A673 (cell line): ENCODE data around the gene TSC22D3. TPM values are rescaled to one million over a fixed set of nuclear protein-coding genes. Genes with fewer than 3 reads are reported as not detected.

Source experiments
- BruUV-seq: library from RNA; stranded (reverse); fragments of 400-500 nt; replicated peaks from 2 replicates; lab custom pipeline; 2021; lab: Mats Ljungman, UMichigan
- CTCF ChIA-PET: fragments of 300-600 bp; sonication (Branson Sonifier 250); formaldehyde crosslinking; loops from one replicate; lab custom pipeline; 2022; ENCODE audit warnings: antibody characterized with exemption; lab: Charles Lee
- POLR2A ChIA-PET: fragments of 300-600 bp; sonication (Branson Sonifier 250); formaldehyde crosslinking; loops from one replicate; lab custom pipeline; 2022; ENCODE audit warnings: antibody characterized with exemption; ENCODE audit not compliant: low non-redundant PET; lab: Charles Lee
- DNase-seq: peaks from one replicate; pipeline ENCODE4 v3.0.0-alpha.2; 2015; ENCODE audit warnings: low spot score
- H3K27ac ChIP-seq: fragments of 200-600 bp; sonication (generic); 2 replicates; pipeline ENCODE4 v1.5.1; 2016; ENCODE audit warnings: mixed run types, low read depth, mild to moderate bottlenecking, mixed read lengths, antibody characterized with exemption, low read length; ENCODE audit not compliant: poor library complexity, severe bottlenecking
- H3K27me3 ChIP-seq: fragments of 200-600 bp; sonication (generic); replicated peaks from 2 replicates; pipeline ENCODE4 v1.6.1; 2017; ENCODE audit warnings: mixed run types, low read depth, mild to moderate bottlenecking, mixed read lengths, antibody characterized with exemption, low read length; ENCODE audit not compliant: insufficient read depth, poor library complexity
- H3K36me3 ChIP-seq: fragments of 200-600 bp; sonication (generic); 2 replicates; pipeline ENCODE4 v1.6.1; 2016; ENCODE audit warnings: mixed run types, mild to moderate bottlenecking, mixed read lengths, antibody characterized with exemption, low read length; ENCODE audit not compliant: insufficient read depth, poor library complexity, severe bottlenecking
- H3K4me1 ChIP-seq: fragments of 200-600 bp; sonication (generic); 2 replicates; pipeline ENCODE4 v1.6.1; 2017; ENCODE audit warnings: mixed run types, mild to moderate bottlenecking, mixed read lengths, antibody characterized with exemption, low read length; ENCODE audit not compliant: insufficient read depth, poor library complexity, severe bottlenecking
- H3K4me3 ChIP-seq: fragments of 200-600 bp; sonication (generic); 2 replicates; pipeline ENCODE4 v1.5.1; 2016; ENCODE audit warnings: low read depth, mixed run types, mild to moderate bottlenecking, mixed read lengths, low read length; ENCODE audit not compliant: poor library complexity, severe bottlenecking
- H3K9me3 ChIP-seq: fragments of 200-600 bp; sonication (generic); 2 replicates; pipeline ENCODE4 v1.6.1; 2016; ENCODE audit warnings: mixed run types, low read depth, mild to moderate bottlenecking, mixed read lengths, antibody characterized with exemption, low read length; ENCODE audit not compliant: poor library complexity, severe bottlenecking
- EZH2 ChIP-seq: fragments of 200-600 bp; sonication (generic); IDR thresholded peaks from 2 replicates; pipeline ENCODE4 v1.6.1; 2017; ENCODE audit warnings: borderline replicate concordance, low read depth, mild to moderate bottlenecking, mixed read lengths, antibody characterized with exemption, low read length; ENCODE audit not compliant: poor library complexity, severe bottlenecking
- intact Hi-C: fragments of 100-400 bp; cut with micrococcal nuclease; formaldehyde crosslinking; loops from one replicate; pipeline ENCODE4 v1.10.0; 2022; ENCODE audit not compliant: unreplicated experiment
- total RNA-seq: library from RNA; stranded (reverse); gene quantifications from 2 replicates; pipeline ENCODE4 v1.2.3, GENCODE V29; 2021
- TF ChIP-seq, protein P1 (sequence below): fragments of 300-800, 200-600 bp; sonication (generic); conservative IDR thresholded peaks from 2 replicates; pipeline ENCODE4 v1.5.1; 2017; ENCODE audit warnings: low read depth, mild to moderate bottlenecking, antibody characterized with exemption, low read length, moderate library complexity, mixed read lengths

The TSC22D3 gene
- total RNA-seq, 1 experiment from 2014 or later, result 10.6 TPM

DNA sequence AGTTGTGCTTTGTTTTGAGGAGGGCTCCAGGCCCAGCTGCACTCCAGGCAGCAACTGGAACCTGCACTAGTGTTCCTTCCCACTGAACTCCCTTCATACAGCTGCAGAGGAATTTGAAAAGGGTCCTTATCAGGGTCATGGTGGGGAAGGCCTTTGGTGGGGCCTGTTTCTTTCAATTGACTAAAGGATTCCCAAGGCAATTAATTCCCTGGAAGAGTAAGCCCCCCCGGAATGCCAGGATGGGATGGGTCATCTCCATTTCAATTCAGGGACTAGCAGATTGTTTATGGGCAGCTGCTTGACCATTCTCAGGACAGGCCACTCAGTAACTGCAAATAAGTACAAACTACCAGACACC lies 45.3 kb downstream of the TSC22D3 start:
- no peaks in the 10 kb centered on the region for H3K9me3 ChIP-seq
- BruUV-seq, result no TSS peak
- intact Hi-C loops, result no loop called here
- no peaks in the 10 kb centered on the region for H3K27me3 ChIP-seq
- no peak for DNase-seq
- ChIA-PET POLR2A (no interaction called here), CTCF (no interaction called here)
- TF ChIP-seq EZH2, result no peak
- TF ChIP-seq, protein P1, sequence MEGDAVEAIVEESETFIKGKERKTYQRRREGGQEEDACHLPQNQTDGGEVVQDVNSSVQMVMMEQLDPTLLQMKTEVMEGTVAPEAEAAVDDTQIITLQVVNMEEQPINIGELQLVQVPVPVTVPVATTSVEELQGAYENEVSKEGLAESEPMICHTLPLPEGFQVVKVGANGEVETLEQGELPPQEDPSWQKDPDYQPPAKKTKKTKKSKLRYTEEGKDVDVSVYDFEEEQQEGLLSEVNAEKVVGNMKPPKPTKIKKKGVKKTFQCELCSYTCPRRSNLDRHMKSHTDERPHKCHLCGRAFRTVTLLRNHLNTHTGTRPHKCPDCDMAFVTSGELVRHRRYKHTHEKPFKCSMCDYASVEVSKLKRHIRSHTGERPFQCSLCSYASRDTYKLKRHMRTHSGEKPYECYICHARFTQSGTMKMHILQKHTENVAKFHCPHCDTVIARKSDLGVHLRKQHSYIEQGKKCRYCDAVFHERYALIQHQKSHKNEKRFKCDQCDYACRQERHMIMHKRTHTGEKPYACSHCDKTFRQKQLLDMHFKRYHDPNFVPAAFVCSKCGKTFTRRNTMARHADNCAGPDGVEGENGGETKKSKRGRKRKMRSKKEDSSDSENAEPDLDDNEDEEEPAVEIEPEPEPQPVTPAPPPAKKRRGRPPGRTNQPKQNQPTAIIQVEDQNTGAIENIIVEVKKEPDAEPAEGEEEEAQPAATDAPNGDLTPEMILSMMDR, result no peak
- no peak overlapping the region for H3K27ac ChIP-seq
- no peaks in the 10 kb centered on the region for H3K36me3 ChIP-seq
- H3K4me3 ChIP-seq, result no peak overlapping the region
- peaks cover 3% of the 10 kb centered on the region for H3K4me1 ChIP-seq

DNA sequence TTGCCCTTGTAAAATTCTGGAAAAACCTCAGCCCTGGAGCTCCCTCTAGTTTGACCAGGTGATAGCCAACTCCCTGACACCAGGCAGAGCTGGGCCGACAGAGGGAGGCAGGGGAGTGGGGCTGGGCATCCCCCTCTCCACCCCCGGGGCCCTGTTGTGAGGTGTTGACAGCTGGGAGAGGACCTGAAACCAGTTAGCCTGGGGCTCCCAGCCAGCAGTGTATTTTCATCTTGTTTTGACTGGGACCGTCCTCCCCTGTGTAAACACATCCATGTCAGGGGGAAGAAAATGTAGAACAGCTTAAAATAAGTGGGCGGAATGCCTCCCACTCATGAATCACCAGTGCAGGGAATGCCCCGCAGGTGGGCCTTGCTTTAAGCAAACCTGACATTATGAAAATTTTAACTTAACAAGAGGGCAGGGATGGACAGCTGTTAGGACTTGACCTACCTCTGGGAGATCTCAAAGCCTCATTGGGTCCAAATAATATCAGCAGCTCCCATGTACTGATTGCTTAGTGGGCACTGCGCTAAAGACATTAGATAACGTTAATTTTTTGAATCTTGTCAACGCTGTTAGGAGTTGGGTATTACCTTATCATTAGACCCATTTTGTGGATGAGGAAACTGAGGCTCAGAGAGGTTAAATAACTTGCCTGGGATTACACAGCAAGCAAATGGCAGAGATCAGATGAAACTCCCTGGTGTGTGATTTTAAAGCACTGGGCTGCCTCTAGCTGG lies 45.9 kb downstream of the TSC22D3 start:
- H3K4me1 ChIP-seq, result peaks cover 3% of the 10 kb centered on the region
- H3K27me3 ChIP-seq, result no peaks in the 10 kb centered on the region
- ChIA-PET POLR2A (no interaction called here), CTCF (no interaction called here)
- BruUV-seq, result no TSS peak
- no peak overlapping the region for H3K27ac ChIP-seq
- no peaks in the 10 kb centered on the region for H3K36me3 ChIP-seq
- intact Hi-C loops, result no loop called here
- no peak overlapping the region for H3K4me3 ChIP-seq
- no peaks in the 10 kb centered on the region for H3K9me3 ChIP-seq
- TF ChIP-seq EZH2, result no peak
- TF ChIP-seq, protein P1, result no peak
- no peak for DNase-seq

DNA sequence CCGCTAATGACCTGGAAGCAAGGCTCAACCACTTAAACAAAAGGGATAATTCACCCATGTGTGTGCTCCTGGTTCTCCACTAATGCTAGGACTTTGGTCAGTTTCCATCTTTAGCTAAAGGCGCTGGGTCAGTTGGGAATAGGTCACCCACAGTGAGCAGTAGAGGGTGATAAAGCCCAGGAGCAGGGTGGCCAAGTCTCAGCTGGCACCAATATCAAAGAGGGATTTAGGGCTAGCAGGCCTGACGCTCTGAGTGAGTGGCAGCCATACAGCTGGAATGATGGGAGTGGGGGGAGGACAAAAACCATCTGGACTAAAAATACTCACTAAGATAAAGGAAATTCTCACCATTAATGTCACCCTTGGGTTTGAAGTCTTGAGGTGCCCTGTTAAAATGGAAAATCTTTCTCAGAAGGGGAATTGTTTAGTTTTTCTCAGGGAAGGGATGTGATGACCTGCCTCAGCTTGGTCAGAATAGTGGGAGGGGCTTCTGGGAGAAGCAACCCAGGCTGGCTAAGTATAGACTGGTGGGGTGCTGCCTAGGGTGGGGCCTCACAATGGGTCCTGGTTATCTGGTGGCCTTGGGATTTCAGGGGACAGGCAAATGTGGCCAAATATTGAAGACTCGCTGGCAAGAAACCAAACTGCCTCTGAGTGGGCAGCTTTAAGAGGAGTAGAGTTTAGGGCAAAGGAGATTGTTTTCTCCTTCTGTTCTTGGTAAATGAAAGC lies 47.1 kb downstream of the TSC22D3 start:
- no peak overlapping the region for H3K27ac ChIP-seq
- H3K4me3 ChIP-seq, result no peak overlapping the region
- BruUV-seq, result no TSS peak
- no peaks in the 10 kb centered on the region for H3K9me3 ChIP-seq
- no peaks in the 10 kb centered on the region for H3K4me1 ChIP-seq
- intact Hi-C loops, result no loop called here
- CTCF ChIA-PET, result no interaction called here
- no peaks in the 10 kb centered on the region for H3K36me3 ChIP-seq
- DNase-seq, result no peak
- TF ChIP-seq, protein P1, result no peak
- TF ChIP-seq EZH2, result no peak
- POLR2A ChIA-PET, result no interaction called here
- H3K27me3 ChIP-seq, result no peaks in the 10 kb centered on the region
